ENCODE results near the gene PRSS58. TPM values are rescaled to one million over a fixed set of nuclear protein-coding genes. Genes with fewer than 3 reads are reported as not detected.

Gene PRSS58
- polyA plus RNA-seq, 3 donors, result not detected

GRCh38 chr7:142240546-142240945, 17.3 kb downstream of the PRSS58 start:
- DNase-seq (ENCODE audit: extremely low read depth in 1 of 11, low read depth in 9 of 11, low spot score in 4 of 11), result no peak

DNA sequence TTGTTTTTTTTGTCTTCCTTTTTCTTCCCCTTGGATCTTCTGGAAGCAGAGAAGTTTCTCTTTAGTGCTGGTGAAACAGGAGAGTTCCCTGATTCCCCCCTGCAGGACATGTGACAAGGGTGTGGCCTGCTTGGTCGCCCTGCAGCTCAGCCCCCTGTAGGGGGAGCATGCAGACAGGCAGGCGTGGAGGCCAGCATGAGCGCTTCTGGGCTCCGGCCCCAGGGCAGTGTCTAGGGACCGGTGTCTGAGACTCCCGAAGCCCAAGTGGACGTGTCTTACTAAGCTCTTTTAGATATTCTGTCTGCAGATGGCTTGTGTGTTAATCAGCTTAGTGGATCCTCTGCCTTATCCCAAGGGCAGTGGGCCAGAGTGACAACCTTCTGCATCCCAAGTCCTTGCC, 26.1 kb downstream of the PRSS58 start:
- peak in 1 of 11 donors; percentile 0 for DNase-seq (ENCODE audit: extremely low read depth in 1 of 11, low read depth in 9 of 11, low spot score in 4 of 11)

DNA sequence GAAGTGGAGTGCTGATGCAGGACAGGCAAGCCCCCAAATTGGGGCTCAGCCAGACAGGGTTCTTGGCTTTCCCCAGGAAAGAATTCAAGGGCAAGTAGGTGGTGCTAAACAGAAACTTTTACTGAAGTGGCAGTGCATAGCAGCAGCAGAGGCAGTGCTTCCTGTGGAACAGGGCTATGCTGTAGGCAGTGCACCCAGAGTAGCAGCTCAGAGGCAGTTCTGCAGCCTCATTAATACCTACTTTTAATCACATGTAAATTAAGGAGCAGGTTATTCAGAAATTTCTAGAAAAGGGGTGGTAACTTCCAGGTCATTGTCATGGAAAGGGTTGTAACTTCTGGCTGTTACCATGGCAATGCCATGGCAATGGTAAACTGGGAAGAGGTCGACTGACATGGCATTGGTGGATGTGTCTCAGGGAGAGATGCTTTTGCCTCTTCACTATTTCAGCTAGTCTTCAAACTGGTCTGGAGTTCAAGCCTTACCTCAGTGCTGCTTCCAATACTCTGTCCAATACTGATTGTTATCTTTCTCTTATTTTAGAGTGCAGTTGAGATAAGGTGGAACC, 29.2 kb downstream of the PRSS58 start:
- DNase-seq (ENCODE audit: extremely low read depth in 1 of 11, low read depth in 9 of 11, low spot score in 4 of 11), result no peak

Other genes with a start within 250 kb of the PRSS58 start
- gene MGAM2, start 146.3 kb downstream of the PRSS58 start, polyA plus RNA-seq (ENCODE audit: insufficient read length in 3 of 3), result 1 to 10 TPM in 1 of 3 donors, under 1 TPM in 2; 0.92 to 1.1 (median 0.98) TPM

Data from renal cortex interstitium (tissue), 11 donors.